Kidney epithelial cell (primary cell): ENCODE results near the gene ASNS. TPM values are rescaled to one million over a fixed set of nuclear protein-coding genes. Genes with fewer than 3 reads are reported as not detected.
"Not testable (repeated sequence)": the region's sequence is repeated elsewhere in the genome, so short reads cannot be mapped to it uniquely, and the experiment has no call there.

Source experiments
- DNase-seq: peaks from one replicate; pipeline ENCODE4 v3.0.0-alpha.2; 2010; ENCODE audit warnings: low read depth
- H3K27me3 ChIP-seq: 2 replicates; pipeline ENCODE4 v1.6.0; 2011; ENCODE audit warnings: low read length; ENCODE audit not compliant: control insufficient read depth, insufficient read depth
- H3K36me3 ChIP-seq: 2 replicates; pipeline ENCODE4 v1.5.1; 2011; ENCODE audit warnings: low read length; ENCODE audit not compliant: control insufficient read depth, insufficient read depth
- H3K4me3 ChIP-seq: 2 replicates; pipeline ENCODE4 v1.5.1; 2011; ENCODE audit warnings: low read depth, mild to moderate bottlenecking, control low read depth, low read length
- total RNA-seq: library from RNA; depleted of rRNA; stranded (reverse); fragments of >200 nt; gene quantifications from 2 replicates; pipeline ENCODE4 v1.2.3, GENCODE V29; 2015
- TF ChIP-seq, protein P1 (sequence below): IDR thresholded peaks from 2 replicates; pipeline ENCODE4 v1.5.1; 2011; ENCODE audit warnings: mild to moderate bottlenecking, moderate library complexity, low read length, control low read depth, inconsistent platforms; ENCODE audit not compliant: insufficient read depth, poor library complexity, severe bottlenecking

Gene ASNS, protein sequence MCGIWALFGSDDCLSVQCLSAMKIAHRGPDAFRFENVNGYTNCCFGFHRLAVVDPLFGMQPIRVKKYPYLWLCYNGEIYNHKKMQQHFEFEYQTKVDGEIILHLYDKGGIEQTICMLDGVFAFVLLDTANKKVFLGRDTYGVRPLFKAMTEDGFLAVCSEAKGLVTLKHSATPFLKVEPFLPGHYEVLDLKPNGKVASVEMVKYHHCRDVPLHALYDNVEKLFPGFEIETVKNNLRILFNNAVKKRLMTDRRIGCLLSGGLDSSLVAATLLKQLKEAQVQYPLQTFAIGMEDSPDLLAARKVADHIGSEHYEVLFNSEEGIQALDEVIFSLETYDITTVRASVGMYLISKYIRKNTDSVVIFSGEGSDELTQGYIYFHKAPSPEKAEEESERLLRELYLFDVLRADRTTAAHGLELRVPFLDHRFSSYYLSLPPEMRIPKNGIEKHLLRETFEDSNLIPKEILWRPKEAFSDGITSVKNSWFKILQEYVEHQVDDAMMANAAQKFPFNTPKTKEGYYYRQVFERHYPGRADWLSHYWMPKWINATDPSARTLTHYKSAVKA
- total RNA-seq: 232 and 236 TPM in 2 replicates

DNA sequence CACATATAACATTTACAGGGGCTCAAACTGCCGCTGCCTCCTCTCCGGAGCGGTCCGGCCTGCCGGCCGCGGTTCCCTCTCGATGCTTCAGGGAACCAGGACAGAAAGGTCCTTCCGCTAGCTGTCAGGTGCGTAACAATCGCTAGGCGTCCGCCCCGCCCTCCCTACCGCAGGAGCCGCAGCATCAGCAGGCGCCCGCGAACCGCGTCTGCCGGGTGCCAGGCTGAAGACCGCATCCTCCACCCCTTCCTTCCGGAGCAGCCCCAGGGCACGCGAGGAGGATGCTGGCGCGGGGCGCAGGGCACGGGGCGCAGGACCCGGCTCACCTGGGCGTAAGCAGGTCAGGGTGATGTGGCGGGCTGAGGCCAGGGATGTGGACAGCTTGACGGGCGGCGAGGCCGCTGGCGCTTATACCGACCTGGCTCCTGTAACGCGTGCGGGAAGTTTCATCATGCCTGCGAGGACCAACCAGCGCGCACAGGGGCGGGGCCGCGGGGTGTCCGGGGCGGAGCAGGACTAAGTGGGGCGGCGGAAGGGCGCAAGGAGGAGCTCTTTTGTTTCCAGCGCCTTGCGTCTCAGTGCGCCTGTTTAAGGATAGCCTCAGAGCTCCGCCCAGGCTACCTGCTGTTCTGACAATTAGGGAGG, at the start of gene ASNS:
Gene ASNS, minus strand, starts transcription at position 384 of the 645 bp plus-strand sequence. CDS start 3,252 bp downstream, outside the sequence.
- DNase-seq: peak; percentile 64
- peak within 1 kb of the TSS; percentile 70 for H3K4me3 ChIP-seq
- TF ChIP-seq, protein P1, sequence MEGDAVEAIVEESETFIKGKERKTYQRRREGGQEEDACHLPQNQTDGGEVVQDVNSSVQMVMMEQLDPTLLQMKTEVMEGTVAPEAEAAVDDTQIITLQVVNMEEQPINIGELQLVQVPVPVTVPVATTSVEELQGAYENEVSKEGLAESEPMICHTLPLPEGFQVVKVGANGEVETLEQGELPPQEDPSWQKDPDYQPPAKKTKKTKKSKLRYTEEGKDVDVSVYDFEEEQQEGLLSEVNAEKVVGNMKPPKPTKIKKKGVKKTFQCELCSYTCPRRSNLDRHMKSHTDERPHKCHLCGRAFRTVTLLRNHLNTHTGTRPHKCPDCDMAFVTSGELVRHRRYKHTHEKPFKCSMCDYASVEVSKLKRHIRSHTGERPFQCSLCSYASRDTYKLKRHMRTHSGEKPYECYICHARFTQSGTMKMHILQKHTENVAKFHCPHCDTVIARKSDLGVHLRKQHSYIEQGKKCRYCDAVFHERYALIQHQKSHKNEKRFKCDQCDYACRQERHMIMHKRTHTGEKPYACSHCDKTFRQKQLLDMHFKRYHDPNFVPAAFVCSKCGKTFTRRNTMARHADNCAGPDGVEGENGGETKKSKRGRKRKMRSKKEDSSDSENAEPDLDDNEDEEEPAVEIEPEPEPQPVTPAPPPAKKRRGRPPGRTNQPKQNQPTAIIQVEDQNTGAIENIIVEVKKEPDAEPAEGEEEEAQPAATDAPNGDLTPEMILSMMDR: no peak
- no peaks in the 10 kb centered on the region for H3K27me3 ChIP-seq
- no peaks in the 10 kb centered on the region for H3K36me3 ChIP-seq

DNA sequence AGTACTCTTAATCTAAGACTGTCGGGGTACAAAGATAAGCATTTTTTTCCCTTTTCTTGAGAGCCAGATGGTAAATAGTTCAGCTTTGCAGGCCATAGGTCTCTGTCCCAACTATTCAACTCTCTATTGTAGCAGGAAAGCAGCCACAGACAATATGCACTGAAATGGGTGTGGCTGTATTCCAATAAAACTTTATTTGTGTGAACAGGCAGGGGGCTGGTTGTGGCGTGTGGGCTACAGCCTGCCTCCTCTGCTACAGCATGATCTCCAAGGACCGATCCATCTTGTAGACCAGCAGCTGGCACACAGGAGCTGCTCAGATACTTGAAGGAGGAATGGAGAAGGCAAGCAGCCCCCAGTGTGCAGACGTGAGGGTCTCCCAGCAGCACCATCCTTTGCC, 49.0 kb upstream of the ASNS start:
- H3K27me3 ChIP-seq, H3K36me3 ChIP-seq, H3K4me3 ChIP-seq, DNase-seq: not testable (repeated sequence)

DNA sequence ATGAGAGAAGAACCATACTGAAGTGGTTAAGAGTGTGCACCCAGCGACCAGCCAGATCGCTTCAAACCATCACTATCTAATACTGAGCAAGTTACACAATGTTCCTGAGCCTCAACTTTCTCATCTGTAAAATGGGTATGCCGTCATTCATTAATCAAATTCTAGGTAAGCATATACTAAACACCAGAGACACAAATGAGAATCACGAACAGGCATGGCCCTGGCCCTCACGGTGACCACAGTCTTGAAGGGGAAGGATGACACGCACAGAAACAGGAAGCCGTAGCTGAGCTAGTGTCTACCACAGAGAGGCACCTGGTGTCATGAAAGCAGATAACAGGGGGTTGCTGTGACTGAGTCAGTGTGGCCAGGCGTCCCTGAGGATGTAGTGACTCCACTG, 43.1 kb upstream of the ASNS start:
- not testable (repeated sequence) for H3K36me3 ChIP-seq, H3K27me3 ChIP-seq, H3K4me3 ChIP-seq, DNase-seq

DNA sequence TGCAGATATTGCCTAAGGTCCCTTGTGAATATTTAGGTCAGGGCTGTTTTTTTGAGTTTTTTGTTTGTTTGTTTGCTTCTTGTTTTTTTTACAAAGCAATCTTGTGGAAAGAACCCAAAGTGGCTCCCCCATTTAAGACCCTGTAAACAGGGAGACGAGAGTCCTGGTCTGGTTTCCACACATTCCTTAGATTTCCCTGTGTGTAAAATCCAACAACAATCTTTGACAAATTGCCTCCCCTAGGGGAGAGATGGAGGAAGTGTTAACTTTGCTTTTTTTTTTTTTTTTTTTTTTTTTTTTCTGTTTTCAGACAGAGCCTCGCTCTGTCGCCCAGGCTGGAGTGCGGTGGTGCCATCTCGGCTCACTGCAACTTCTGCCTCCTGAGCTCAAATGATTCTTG, 40.1 kb upstream of the ASNS start:
- DNase-seq, H3K4me3 ChIP-seq, H3K27me3 ChIP-seq, H3K36me3 ChIP-seq: not testable (repeated sequence)

DNA sequence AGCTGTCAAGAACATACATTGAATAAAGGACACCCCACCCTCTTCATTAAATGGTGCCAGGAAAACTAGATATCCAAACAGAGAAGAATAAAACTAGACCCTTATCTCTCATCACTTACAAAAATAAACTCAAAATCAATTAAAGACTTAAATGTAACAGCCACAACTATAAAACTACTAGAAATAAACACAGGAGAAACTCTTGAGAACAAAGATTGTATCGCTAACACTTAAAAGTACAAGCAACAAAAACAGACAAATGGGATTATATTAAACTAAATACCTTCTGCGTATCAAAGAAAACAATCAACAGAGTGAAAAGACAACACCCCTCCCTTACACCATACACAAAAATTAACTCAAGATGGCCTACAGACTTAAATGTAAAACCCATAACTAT, 24.7 kb upstream of the ASNS start:
- not testable (repeated sequence) for DNase-seq, H3K27me3 ChIP-seq, H3K4me3 ChIP-seq, H3K36me3 ChIP-seq

DNA sequence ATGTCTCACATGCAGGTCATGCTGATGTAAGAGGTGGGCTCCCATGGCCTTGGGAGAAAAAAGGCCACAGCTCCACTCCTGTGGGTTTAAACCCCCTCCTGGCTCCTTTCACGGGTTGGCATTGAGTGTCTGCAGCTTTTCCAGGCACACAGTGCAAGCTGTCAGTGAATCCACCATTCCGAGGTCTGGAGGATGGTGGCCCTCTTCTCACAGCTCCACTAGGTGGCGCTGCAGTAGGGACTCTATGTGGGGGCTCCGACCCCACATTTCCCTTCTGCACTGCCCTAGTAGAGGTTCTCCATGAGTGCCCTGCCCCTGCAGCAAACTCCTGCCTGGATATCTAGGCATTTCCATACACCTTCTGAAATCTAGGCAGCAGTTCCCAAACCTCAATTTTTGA, 19.5 kb upstream of the ASNS start:
- not testable (repeated sequence) for H3K27me3 ChIP-seq, H3K36me3 ChIP-seq, DNase-seq, H3K4me3 ChIP-seq

DNA sequence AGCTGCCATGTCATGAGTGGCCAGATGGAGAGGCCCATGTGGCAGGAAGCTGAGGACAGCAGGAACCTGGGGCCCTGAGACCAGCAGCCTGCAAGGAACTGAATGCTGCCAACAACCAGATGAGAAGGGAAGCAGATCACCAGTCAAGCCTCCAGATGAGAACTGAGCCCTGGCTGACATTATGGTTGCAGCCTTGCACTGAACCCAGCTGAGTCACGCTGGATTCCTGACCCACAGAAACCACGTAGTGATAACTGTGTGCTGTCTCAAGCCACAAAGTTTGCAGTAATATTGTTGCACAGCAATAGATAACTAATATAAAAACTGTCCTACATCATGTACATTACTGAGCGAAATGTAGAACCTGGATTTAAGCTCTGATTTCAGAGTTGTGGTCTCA, 7.3 kb upstream of the ASNS start:
- not testable (repeated sequence) for H3K36me3 ChIP-seq, H3K27me3 ChIP-seq, DNase-seq, H3K4me3 ChIP-seq

DNA sequence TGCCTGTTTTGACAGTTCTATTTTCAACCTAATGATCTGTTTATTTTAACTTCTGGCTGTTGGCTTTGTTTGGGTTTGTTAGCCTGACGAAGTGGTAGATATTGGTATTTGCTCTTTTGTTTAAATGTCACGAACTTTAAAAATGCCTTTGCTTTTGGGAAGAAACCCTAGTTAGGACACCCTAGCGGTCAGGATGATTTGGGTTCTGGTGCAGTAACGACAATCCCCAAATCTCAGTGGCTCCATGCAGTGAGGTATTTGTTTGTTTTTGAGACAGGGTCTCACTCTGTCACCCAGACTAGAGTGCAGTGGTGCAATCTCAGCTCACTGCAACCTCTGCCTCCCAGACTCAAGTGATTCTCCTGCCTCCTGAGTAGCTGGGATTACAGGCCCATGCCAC, 2.7 kb upstream of the ASNS start:
- H3K4me3 ChIP-seq, DNase-seq, H3K36me3 ChIP-seq, H3K27me3 ChIP-seq: not testable (repeated sequence)

DNA sequence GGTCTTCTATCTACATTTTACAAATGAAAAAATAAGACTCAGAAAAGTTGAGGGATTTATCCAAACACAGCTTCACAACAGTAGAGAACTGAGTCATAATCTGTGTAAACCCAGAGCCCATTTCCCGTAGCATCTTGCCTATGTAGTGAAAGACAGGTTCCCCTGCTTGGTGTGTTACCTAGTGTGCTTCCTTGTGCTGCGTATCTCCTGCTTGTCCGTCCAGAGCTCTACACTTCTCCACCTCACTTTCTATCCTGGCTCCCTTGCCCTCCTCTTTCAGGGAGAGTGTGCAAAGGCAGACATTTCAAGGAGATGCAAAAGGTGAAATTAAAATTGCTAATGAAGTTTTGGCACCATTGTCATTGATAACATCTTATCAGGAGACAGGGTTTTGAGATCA, 1.4 kb upstream of the ASNS start:
- TF ChIP-seq, protein P1: no peak
- Histone ChIP-seq H3K4me3 (no peak overlapping the region), H3K27me3 (no peaks in the 10 kb centered on the region), H3K36me3 (no peaks in the 10 kb centered on the region)
- no peak for DNase-seq
